Activated T-helper 9 cell treated with anti-CD3 and anti-CD28 coated beads, Interleukin-2, amount 50 U/mL, for 16 hours (primary cell): Measurements from ENCODE around the gene SLC35A4.
"Not testable (repeated sequence)": the region's sequence is repeated elsewhere in the genome, so short reads cannot be mapped to it uniquely, and the experiment has no call there.

Source experiments
- DNase-seq: peaks from one replicate; pipeline ENCODE4 v3.0.0-alpha.2; 2020; ENCODE audit warnings: low read depth

SLC35A4 gene

DNA sequence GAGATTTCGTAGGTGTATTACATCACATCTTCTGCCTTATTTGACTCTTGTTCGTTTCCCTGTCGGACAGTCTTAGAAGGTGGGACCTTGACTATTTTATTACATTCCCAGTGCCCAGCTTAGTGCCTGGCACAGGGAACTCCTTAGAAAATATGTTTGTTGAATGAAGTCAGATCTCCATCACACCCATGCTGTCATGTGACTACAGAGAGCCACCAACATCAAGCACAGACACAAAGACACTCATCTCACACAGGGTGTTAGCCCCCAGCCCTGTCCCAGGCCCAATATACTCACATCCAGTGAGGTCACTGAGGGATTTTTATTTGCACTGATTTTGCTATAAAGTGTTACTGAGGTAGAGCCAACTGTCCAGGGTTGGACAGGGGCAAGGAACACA is 6.7 kb upstream of the SLC35A4 start:
- no peak for DNase-seq

DNA sequence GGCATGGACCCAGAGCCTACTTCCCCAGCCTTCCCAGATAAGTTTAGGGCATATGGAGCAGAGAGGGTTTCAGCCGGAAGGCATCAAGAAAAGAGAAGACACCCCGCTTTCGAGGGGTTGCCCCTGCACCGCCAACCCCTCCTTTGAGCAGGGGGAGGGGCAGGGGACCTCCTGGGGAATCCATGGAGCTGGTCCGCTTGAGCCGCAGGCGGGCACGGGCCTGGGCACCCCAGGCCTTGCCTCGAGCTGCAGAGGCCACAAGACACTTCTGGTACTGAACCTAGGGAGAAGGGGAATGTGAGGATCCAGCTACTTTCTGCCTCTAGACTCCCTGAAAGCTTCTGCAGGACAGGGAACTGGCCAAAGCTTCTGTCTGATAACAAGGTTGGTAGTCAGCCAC is 6.1 kb upstream of the SLC35A4 start:
- no peak for DNase-seq

DNA sequence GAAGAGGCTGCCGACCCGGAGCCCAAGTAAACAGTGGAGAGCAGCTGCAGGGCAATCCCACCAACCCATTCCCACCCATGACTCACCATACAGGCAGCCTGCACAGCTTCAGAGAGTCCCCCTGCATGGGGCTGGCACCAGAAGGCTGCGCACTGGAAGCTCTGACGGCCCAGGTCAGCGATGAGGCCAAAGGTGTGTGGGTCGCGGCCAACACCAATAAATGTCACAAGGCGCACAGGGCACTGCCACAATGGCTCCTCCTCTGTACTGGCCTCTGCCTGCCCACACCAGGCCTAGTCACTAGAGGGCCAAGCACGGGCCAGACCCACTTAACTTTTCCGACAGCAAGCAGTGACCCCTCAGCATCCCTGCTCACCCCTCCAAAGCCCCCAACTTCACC is 4.4 kb upstream of the SLC35A4 start:
- no peak for DNase-seq

DNA sequence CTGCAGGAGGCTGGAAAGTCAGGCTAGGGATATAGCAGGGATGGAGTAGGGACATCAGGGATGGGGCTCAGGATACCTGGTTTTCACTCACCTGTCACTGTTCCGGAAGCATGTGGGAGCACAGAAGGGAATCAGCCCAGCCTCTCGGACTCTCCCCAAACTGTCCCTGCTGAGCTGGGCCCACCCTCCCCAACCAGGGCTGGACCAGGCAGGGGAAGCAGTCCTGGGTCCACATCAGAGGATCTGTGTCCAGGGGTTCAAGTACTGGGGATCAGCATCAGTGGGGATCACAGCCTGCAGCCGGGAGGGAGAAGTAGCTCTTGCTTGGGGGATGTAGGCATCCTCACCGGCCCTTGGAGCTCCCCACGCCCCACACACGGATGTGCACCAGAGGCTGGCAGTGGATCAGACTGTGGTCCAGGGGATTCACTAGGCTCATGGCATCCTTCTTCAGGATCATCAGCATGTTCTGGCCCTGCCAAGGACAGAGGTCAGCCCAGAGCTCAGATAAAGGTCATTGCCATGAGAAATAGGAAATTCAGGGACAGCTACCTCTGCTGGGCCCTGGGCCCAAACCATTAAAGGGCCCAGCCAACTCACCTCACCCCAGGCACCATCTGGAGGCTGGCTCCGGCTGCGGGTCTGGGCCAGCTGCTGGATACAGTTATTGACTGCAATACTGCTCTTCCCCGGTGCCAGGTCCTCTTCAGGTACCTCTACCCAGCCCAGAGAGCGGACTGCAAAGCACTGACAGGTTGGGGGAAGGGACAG is 2.7 kb upstream of the SLC35A4 start:
- DNase-seq, result no peak

DNA sequence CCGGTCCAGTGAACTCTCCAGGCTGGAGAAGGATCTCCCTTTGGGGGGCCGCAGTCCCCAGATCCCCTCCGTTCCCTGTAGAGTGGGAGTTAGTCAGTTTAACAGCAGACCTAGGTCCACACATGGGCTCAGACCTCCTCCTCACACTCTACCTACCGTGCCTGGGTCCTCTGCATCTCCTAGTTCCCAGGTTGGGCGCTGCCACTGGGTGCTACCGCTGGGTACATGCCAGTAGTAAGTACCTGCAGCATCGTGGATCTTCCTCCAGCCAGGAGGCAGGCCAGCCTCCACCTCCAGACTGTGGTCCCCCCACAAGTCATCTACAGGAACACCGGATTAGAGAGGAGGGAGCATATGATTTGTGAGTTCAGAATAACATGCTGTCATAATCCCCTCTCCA is 1.0 kb upstream of the SLC35A4 start:
- DNase-seq, result no peak

DNA sequence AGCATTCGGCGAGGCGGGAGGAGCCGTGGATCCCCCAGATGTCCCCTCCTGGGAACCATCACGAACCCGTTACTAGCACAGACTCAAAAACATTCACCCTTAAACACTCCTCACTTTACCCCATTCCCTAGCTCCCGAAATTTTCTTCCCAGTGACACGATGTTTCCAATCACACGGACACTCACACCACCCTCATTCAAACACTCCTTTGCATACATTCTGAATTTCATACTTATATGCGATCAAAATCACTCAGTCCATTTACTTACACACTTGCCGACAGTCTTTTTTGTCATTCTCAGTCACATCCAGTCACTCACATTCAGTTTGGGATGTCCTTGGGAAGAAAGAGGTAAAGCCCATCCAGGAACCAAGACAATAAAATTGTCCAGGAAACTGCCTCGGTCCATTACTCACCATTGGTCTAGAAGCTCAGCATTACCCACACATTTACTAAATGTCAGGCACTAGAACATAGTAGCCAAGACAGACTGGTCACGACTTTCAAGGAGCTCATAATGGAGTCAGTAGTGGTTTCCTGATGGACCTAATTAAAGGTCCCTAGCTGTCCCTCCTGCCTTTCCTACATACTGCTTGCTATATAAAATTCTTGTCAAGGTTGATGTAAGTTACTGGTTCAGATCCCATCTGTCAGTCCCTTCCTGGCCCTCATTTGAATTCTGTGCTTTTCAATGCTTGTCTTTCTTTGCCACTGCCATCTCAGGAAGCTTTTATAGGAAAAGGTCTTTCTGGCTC is 574 bp downstream of the SLC35A4 start:
- DNase-seq, result no peak

DNA sequence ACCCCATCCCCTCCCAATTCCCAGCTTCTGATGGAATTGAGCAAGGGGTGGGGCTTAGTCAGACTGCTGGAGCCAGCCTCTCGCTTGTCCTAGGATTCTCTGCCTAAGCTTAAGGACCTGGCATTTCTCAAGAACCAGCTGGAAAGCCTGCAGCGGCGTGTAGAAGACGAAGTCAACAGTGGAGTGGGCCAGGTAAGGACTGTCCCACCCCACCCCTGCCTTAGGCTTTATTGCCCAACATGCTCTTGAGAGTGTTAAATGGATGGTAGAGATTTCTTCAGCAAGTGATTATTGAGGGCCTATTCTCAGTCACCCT is 1.1 kb downstream of the SLC35A4 start:
- no peak for DNase-seq

DNA sequence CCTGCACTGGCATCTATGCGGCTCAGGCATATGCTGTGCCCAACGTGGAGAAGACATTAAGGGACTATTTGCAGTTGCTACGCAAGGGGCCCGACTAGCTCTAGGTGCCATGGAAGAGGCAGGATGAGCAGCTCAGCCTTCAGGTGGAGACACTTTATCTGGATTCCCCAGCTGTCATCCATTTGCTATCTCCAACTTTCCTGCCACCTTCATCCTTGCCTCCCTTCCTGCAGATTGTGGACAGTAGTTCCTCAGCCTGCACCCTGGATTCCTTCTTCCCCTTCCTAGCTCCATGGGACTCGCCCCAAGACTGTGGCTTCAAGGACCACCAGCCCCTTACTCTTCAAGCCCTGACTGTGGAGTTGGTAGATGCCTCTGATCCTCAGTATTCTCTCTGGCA is 2.0 kb downstream of the SLC35A4 start:
- no peak for DNase-seq

DNA sequence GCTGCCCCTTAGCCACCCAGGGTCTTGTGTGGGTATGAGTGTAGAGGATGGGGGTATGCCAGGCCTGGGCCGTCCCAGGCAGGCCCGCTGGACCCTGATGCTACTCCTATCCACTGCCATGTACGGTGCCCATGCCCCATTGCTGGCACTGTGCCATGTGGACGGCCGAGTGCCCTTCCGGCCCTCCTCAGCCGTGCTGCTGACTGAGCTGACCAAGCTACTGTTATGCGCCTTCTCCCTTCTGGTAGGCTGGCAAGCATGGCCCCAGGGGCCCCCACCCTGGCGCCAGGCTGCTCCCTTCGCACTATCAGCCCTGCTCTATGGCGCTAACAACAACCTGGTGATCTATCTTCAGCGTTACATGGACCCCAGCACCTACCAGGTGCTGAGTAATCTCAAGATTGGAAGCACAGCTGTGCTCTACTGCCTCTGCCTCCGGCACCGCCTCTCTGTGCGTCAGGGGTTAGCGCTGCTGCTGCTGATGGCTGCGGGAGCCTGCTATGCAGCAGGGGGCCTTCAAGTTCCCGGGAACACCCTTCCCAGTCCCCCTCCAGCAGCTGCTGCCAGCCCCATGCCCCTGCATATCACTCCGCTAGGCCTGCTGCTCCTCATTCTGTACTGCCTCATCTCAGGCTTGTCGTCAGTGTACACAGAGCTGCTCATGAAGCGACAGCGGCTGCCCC is 2.6 kb downstream of the SLC35A4 start:
- DNase-seq, result no peak

DNA sequence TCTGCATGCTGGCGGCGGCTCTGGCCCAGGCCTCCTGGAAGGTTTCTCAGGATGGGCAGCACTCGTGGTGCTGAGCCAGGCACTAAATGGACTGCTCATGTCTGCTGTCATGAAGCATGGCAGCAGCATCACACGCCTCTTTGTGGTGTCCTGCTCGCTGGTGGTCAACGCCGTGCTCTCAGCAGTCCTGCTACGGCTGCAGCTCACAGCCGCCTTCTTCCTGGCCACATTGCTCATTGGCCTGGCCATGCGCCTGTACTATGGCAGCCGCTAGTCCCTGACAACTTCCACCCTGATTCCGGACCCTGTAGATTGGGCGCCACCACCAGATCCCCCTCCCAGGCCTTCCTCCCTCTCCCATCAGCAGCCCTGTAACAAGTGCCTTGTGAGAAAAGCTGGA is 3.2 kb downstream of the SLC35A4 start:
- DNase-seq, result no peak

DNA sequence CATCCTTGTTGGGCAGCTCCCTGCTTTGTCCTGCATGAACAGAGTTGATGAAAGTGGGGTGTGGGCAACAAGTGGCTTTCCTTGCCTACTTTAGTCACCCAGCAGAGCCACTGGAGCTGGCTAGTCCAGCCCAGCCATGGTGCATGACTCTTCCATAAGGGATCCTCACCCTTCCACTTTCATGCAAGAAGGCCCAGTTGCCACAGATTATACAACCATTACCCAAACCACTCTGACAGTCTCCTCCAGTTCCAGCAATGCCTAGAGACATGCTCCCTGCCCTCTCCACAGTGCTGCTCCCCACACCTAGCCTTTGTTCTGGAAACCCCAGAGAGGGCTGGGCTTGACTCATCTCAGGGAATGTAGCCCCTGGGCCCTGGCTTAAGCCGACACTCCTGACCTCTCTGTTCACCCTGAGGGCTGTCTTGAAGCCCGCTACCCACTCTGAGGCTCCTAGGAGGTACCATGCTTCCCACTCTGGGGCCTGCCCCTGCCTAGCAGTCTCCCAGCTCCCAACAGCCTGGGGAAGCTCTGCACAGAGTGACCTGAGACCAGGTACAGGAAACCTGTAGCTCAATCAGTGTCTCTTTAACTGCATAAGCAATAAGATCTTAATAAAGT is 3.9 kb downstream of the SLC35A4 start:
- no peak for DNase-seq

DNA sequence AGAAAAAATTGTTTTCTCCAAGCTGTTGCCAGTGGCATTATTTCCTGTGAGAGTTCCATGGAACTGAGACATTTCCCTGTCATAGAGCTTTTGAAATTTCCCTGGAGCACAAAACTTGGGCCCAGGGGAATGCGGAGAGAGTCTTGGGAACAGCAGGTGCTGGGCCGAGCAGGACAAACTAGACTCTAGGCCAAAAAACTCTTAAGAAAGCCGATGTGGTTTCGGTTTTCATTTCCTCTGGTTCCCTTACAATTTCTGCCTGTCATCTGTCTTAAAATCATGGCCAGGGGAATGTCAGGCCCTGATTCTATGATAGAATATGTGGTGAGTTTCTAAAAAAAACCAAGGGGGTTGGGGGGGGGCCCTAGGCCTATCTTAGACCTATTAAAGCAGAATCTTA is 4.6 kb downstream of the SLC35A4 start:
- no peak for DNase-seq

DNA sequence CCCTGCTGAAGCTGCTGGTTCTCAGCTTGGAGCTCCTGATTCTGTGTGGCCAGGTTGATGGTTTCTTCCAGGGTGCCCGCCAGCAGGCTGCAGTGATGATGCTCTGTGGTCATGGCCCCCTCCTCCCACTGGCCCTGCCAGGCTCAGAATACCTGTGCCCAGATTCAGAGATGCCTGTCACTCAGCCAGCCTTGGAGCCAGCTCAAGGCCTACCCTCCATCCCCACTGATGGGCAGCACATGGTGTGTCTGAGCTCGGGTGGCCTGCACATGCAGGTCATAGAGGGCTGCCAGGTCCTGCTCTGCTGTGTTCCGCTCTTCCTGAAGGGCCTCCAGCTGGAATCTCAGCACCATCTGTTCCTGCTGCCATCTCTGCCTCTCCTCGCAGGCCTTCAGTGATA is 5.4 kb downstream of the SLC35A4 start:
- no peak for DNase-seq

DNA sequence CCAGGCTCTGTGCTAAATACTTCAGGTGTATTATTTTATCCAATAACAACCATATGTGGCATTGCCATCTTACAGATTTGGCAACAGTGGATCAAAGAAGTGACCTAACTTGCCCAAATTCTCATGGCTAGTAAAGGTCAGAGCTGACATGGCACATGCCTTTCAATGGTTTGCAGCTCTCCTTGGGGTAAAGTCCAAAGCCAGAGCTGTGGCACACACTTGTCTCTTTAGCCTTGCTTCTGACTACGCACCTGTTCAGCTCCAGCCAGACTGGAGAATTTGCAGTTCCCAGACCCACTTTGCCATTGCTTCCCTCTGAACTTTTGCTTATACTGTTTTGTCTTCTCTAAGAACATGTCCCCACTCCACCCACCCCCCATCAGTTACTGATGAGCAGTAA is 5.9 kb downstream of the SLC35A4 start:
- DNase-seq, result no peak

DNA sequence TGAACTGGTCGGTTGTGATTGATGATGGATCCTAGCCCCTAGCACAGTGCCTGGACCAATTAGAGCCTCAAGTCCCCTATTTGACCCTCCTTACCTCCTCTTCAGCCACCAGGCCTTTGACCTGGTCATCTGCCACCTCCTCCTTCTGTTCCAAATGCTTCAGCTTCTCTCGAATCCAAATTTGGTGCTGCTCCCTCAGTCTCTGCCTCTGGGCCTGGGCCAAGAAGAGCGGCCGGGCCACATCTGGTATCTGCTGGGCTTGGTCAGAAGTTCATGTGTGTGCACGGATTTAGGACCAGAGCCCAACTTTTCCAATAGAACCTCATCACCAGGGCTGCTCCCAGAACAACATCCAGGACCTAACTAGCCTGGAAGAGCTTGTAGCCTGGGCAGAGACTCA is 6.5 kb downstream of the SLC35A4 start:
- no peak for DNase-seq

DNA sequence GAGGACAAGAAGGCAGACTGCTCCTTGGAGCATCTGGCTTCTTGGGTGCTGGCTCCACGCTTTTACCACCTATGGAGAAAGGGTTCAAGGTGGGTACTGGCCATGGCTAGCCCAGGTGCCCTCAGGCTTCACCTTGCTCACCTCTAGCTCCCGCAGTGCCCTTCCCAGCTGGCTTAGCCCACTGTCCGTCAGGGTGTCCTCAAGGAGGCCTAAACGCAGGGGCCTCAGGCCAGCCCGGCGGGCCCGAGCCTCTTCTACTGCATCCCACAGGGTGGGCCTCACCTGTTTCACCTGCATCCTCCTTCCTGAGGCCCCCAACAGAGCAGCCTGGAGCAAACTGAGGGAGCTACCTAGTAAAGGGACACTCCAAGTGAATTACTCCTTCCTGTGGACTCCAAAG is 9.1 kb downstream of the SLC35A4 start:
- no peak for DNase-seq

DNA sequence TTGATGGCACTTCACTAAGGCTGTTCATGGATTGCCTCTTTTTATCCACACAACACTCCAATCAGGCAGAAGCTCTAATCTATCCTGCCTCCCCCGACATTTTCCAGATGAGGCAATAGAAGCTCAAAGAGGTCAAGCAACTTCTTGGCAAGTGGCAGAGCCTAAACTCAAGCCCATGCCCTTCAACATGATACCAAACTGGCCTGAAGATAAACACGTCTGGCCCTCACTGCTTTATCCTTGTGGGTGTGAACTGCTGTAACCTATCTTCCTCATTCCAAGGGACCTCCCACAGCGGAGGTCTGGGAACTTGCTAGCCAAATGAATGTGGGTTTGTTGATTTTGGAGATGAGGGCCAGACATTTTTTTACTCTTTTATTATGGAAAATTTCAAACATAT is 9.5 kb downstream of the SLC35A4 start:
- DNase-seq, result no peak

DNA sequence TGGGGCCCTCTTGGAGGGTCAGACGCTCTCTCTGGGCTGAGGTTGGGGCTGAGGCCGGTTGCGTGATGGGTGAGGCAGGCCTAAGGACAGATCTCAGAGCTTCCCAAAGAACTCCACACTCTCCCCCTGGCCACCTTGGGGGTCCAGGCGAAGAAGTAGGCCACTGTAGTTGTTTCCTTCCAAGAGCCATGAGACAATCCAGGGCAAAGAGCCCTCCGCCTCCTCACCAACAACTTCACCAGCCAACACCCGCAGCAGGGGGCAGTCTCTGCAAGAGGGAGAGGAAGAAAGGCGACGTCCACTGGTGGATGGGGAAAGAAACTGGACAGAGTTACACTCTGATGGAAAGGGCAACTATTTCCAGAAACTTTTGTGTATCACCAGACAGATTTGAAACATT is 10.7 kb downstream of the SLC35A4 start:
- DNase-seq, result no peak

DNA sequence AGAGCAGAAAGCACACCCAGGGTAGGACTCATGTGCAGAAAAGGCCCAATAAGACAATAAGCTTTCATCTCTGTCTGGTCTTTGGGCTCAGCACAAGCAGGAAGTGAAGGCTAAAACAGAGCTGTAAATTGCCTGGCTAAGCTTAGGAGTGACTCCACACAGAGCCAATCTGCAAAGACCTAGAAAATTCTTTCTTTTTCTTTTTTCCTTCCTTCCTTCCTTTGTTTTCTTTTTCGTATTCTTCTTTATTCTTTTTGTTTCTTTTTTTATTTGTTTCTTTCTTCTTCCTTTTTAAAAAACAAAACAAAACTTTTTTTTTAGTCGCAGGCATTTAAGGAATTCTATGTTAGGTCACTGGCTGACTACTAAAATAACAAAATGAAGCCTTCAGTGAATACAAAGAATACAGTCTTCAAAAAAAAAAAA is 12.2 kb downstream of the SLC35A4 start:
- no peak for DNase-seq

DNA sequence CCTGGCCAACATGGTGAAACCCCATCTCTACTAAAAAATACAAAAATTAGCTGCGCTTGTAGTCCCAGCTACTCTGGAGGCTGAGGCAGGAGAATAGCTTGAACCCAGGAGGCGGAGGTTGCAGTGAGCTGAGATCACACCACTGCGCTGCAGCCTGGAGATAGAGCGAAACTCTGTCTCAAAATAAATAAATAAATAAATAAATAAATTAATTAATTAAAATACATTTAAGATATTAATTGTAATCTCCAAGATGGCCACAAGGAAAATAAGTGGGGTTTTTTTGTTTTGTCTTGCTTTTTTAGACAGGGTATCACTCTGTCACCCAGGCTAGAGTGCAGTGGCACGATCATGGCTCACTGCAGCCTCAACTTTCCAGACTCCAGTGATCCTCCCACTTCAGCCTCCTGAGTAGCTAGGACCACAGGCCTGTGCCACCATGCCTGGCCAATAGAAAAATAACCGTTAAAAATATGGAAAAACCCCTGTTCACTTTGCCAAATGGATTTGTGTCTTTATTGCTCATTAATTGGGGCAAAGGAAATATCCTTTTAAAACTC is 14.6 kb downstream of the SLC35A4 start:
- not testable (repeated sequence) for DNase-seq

DNA sequence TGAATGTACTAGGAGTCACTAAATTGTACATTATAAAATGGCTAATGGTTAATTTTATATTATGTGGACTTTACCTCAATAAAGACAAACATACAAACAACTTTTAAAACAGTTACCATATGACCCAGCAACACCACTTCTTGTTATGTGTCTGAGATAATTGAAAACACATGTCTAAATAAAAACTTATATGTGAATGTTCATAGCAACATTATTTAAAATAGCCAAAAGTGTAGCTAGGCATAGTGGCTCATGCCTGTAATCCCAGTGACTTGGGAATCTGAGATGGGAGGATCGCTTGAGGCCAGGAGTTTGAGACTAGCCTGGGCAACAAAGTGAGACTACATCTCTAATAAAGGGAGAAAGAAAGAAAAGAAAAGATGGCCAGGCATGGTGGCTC is 22.9 kb downstream of the SLC35A4 start:
- DNase-seq, result no peak

DNA sequence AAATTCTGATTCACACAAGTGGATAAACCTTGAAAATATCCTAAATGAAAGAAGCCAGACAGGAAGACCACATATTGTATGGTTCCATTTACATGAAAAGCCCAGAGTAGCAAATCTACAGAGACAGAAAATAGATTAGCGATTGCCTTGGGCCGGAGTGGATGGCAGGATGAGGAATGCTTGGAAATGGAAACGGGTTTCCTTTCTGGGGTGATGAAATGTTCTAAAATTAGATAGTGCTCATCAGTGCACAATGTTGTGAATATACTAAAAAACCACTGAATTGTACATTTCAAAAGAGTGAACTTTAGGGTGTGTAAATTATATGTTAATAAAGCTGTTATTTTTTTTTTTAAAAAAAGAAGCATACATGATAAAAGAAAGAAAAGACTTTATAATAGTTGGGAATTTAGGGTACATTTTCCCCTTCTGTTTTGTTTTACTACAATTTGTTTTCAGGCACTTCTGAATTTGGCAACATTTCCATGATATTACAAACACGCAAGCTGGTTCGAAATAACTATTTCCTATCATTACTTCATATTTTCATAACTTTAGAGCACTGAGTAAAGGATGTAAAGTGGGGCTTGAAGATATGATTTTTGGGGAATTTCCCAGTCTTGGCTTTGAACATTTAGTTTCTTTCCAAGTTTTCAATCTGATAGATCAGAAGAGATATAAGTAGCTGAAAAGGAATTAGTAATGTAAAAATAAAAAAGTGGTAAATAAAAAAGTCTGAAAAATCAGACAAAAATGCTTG is 23.9 kb downstream of the SLC35A4 start:
- DNase-seq, result no peak
